H1 (cell line): Measurements from ENCODE around the gene ATXN7. TPM values are rescaled to one million over a fixed set of nuclear protein-coding genes. Genes with fewer than 3 reads are reported as not detected.

Experiments used
- CTCF ChIA-PET: fragments of 300-600 bp; sonication (Branson Sonifier 250); formaldehyde crosslinking; loops from one replicate; lab custom pipeline; 2021; ENCODE audit not compliant: partially characterized antibody; lab: Charles Lee
- POLR2A ChIA-PET: fragments of 300-600 bp; sonication (Branson Sonifier 250); formaldehyde crosslinking; loops from one replicate; lab custom pipeline; 2021; ENCODE audit warnings: inconsistent platforms; ENCODE audit not compliant: partially characterized antibody; lab: Charles Lee
- DNase-seq, 2 experiments: peaks; one replicate each; pipeline versions ENCODE4 v3.0.0 to v3.0.0-alpha.2; 2010 to 2022; ENCODE audit warnings: low spot score in 2 of 2, low read depth in 1 of 2, mixed read lengths in 1 of 2
- FAIRE-seq: peaks from 2 replicates; lab custom pipeline; 2011; peaks lifted over from hg19 to GRCh38; lab: Jason Lieb, UNC
- H2AFZ ChIP-seq: 2 replicates; pipeline ENCODE4 v1.8.1; 2012; ENCODE audit warnings: low read length, inconsistent platforms
- H2AK5ac ChIP-seq: 2 replicates; pipeline ENCODE4 v1.6.1; 2013; ENCODE audit warnings: low read depth, low read length
- H2BK120ac ChIP-seq: replicated peaks from 2 replicates; pipeline ENCODE3; 2013; ENCODE audit warnings: low read depth, low read length, inconsistent platforms
- H2BK12ac ChIP-seq: 2 replicates; pipeline ENCODE4 v1.6.1; 2013; ENCODE audit warnings: low read depth, low read length
- H2BK15ac ChIP-seq: 2 replicates; pipeline ENCODE4 v1.6.1; 2013; ENCODE audit warnings: low read length
- H2BK20ac ChIP-seq: 2 replicates; pipeline ENCODE4 v1.6.1; 2013; ENCODE audit warnings: low read length
- H2BK5ac ChIP-seq: 2 replicates; pipeline ENCODE4 v1.6.1; 2013; ENCODE audit warnings: low read depth, low read length
- H3K14ac ChIP-seq: 2 replicates; pipeline ENCODE4 v1.6.1; 2013; ENCODE audit warnings: inconsistent platforms; ENCODE audit not compliant: insufficient read length
- H3K18ac ChIP-seq: 2 replicates; pipeline ENCODE4 v1.6.1; 2013; ENCODE audit warnings: low read length; ENCODE audit errors: extremely low read depth
- H3K23ac ChIP-seq: 2 replicates; pipeline ENCODE4 v1.6.1; 2013; ENCODE audit warnings: inconsistent platforms; ENCODE audit not compliant: insufficient read length
- H3K23me2 ChIP-seq: 2 replicates; pipeline ENCODE4 v1.6.1; 2013; ENCODE audit warnings: low read depth, low read length
- H3K27ac ChIP-seq: 2 replicates; pipeline ENCODE4 v1.6.1; 2011; ENCODE audit warnings: low read depth, low read length, inconsistent platforms
- H3K27me3 ChIP-seq, 4 experiments: replicated peaks in 1 of 4; 1 replicate in 1 of 4; 2 replicates in 3 of 4; pipeline versions ENCODE4 v1.6.1 to v1.8.1; 2011 to 2013; ENCODE audit warnings: low read length in 3 of 4, mild to moderate bottlenecking in 3 of 4, inconsistent platforms in 2 of 4, mixed read lengths in 2 of 4, moderate library complexity in 1 of 4; ENCODE audit not compliant: control insufficient read depth in 3 of 4, insufficient read depth in 3 of 4; ENCODE audit errors: extremely low read depth in 1 of 4
- H3K36me3 ChIP-seq, 4 experiments: 2 replicates each; pipeline versions ENCODE4 v1.6.1 to v1.8.1; 2011 to 2013; ENCODE audit warnings: mild to moderate bottlenecking in 4 of 4, low read length in 3 of 4, moderate library complexity in 2 of 4, control low read depth in 1 of 4, inconsistent platforms in 1 of 4; ENCODE audit not compliant: insufficient read depth in 4 of 4, control insufficient read depth in 2 of 4
- H3K4ac ChIP-seq: replicated peaks from 2 replicates; pipeline ENCODE3; 2013; ENCODE audit warnings: low read length, low read depth, mixed read lengths, inconsistent platforms; ENCODE audit not compliant: insufficient read length
- H3K4me1 ChIP-seq, 4 experiments: replicated peaks in 1 of 4; 1 replicate in 1 of 4; 2 replicates in 3 of 4; pipeline versions ENCODE4 v1.6.1 to v1.8.1; 2011 to 2013; ENCODE audit warnings: low read length in 3 of 4, inconsistent platforms in 2 of 4, mixed read lengths in 1 of 4; ENCODE audit not compliant: insufficient read depth in 4 of 4, control insufficient read depth in 3 of 4
- H3K4me2 ChIP-seq, 2 experiments: 2 replicates each; pipeline versions ENCODE4 v1.6.1 to v1.8.1; 2011 to 2013; ENCODE audit warnings: low read depth in 2 of 2, low read length in 2 of 2, control low read depth in 1 of 2, inconsistent platforms in 1 of 2, mild to moderate bottlenecking in 1 of 2; ENCODE audit not compliant: insufficient read depth in 1 of 2
- H3K4me3 ChIP-seq, 4 experiments: fragments of 200-600, 300-600 bp in 1 of 4; sonication (generic), shearing (Covaris generic), sonication (Bioruptor Twin) in 1 of 4; 2 replicates each; pipeline versions ENCODE4 v1.5.1 to v1.8.1; 2011 to 2016; ENCODE audit warnings: low read length in 4 of 4, low read depth in 3 of 4, control low read depth in 2 of 4, inconsistent platforms in 2 of 4, mild to moderate bottlenecking in 2 of 4, mixed read lengths in 1 of 4, moderate library complexity in 1 of 4; ENCODE audit not compliant: insufficient read depth in 2 of 4; ENCODE audit errors: extremely low read depth in 1 of 4
- H3K56ac ChIP-seq: replicated peaks from 2 replicates; pipeline ENCODE3; 2013; ENCODE audit warnings: low read depth, mild to moderate bottlenecking, mixed read lengths, low read length, inconsistent platforms; ENCODE audit not compliant: insufficient read length
- H3K79me1 ChIP-seq: 2 replicates; pipeline ENCODE4 v1.6.1; 2013; ENCODE audit warnings: low read depth, low read length, control low read depth
- H3K79me2 ChIP-seq, 2 experiments: 2 replicates each; pipeline versions ENCODE4 v1.6.1 to v1.8.1; 2012 to 2013; ENCODE audit warnings: low read length in 2 of 2, mild to moderate bottlenecking in 2 of 2, inconsistent platforms in 1 of 2; ENCODE audit not compliant: insufficient read depth in 2 of 2, control insufficient read depth in 1 of 2
- H3K9ac ChIP-seq, 4 experiments: replicated peaks in 1 of 4; 1 replicate in 1 of 4; 2 replicates in 3 of 4; pipeline versions ENCODE4 v1.6.1 to v1.8.1; 2011 to 2013; ENCODE audit warnings: low read depth in 3 of 4, low read length in 3 of 4, control low read depth in 2 of 4, mild to moderate bottlenecking in 2 of 4, moderate library complexity in 2 of 4, inconsistent platforms in 1 of 4; ENCODE audit errors: extremely low read depth in 1 of 4
- H3K9me3 ChIP-seq, 2 experiments: 2 replicates each; pipeline versions ENCODE4 v1.6.1 to v1.8.1; 2012 to 2013; ENCODE audit warnings: mild to moderate bottlenecking in 2 of 2, moderate library complexity in 2 of 2, control low read depth in 1 of 2, inconsistent platforms in 1 of 2, low read depth in 1 of 2, low read length in 1 of 2, mixed read lengths in 1 of 2; ENCODE audit not compliant: insufficient read depth in 2 of 2
- H4K20me1 ChIP-seq, 2 experiments: replicated peaks in 1 of 2; 2 replicates each; pipeline versions ENCODE3 to v1.8.1; 2011 to 2013; ENCODE audit warnings: inconsistent platforms in 2 of 2, low read length in 2 of 2, mild to moderate bottlenecking in 1 of 2; ENCODE audit not compliant: insufficient read depth in 2 of 2, control insufficient read depth in 1 of 2
- H4K5ac ChIP-seq: 2 replicates; pipeline ENCODE4 v1.6.1; 2013; ENCODE audit warnings: low read length, low read depth, mixed read lengths, inconsistent platforms; ENCODE audit not compliant: insufficient read length
- H4K8ac ChIP-seq: 2 replicates; pipeline ENCODE4 v1.8.0; 2013; ENCODE audit warnings: mild to moderate bottlenecking, moderate library complexity, low read length, inconsistent platforms; ENCODE audit not compliant: insufficient read depth; ENCODE audit errors: extremely low read depth
- H4K91ac ChIP-seq: replicated peaks from 2 replicates; pipeline ENCODE3; 2013; ENCODE audit warnings: low read length, mixed read lengths, inconsistent platforms; ENCODE audit not compliant: insufficient read length
- BACH1 ChIP-seq: IDR thresholded peaks from 2 replicates; pipeline ENCODE4 v1.6.1; 2012; ENCODE audit warnings: low read length, improper control_type of control experiment
- CHD2 ChIP-seq: IDR thresholded peaks from 2 replicates; pipeline ENCODE4 v1.6.1; 2012; ENCODE audit warnings: low read length, improper control_type of control experiment
- GABPA ChIP-seq: IDR thresholded peaks from 2 replicates; pipeline ENCODE4 v1.6.1; 2011; ENCODE audit warnings: mild to moderate bottlenecking, low read length, moderate library complexity, borderline replicate concordance; ENCODE audit not compliant: insufficient read depth
- KDM4A ChIP-seq: IDR thresholded peaks from one replicate; pipeline ENCODE4 v1.7.1; 2012; ENCODE audit warnings: low read depth, mild to moderate bottlenecking, moderate library complexity, low read length, inconsistent platforms; ENCODE audit not compliant: severe bottlenecking
- KDM5A ChIP-seq: fragments of 200-600 bp; IDR thresholded peaks from 2 replicates; pipeline ENCODE4 v1.7.1; 2012; ENCODE audit warnings: mild to moderate bottlenecking, low read length, inconsistent platforms, mixed read lengths
- SIN3A ChIP-seq, 2 experiments: IDR thresholded peaks in 1 of 2; conservative IDR thresholded peaks in 1 of 2; 2 replicates each; pipeline ENCODE4 v1.6.1; 2011 to 2012; ENCODE audit warnings: low read length in 2 of 2, improper control_type of control experiment in 1 of 2, low read depth in 1 of 2, mild to moderate bottlenecking in 1 of 2
- SIRT6 ChIP-seq: IDR thresholded peaks from one replicate; pipeline ENCODE4 v1.7.1; 2012; ENCODE audit warnings: low read length, inconsistent platforms
- WGBS, 2 experiments: shearing (Covaris generic) in 1 of 2; methylation state at CpG; one replicate each; pipeline versions ENCODE4 v1.1.6 to v1.1.7; 2013 to 2015; ENCODE audit warnings: low lambda C conversion rate in 2 of 2, mixed read lengths in 2 of 2, inconsistent platforms in 1 of 2, low coverage in 1 of 2, missing lambda C conversion rate in 1 of 2; ENCODE audit not compliant: insufficient replicate concordance in 2 of 2, insufficient coverage in 1 of 2, insufficient read length in 1 of 2; ENCODE audit errors: extremely low coverage in 1 of 2, missing lambda C conversion rate in 1 of 2; 5-methylcytosine and 5-hydroxymethylcytosine counted together
- polyA plus RNA-seq, 7 experiments: library from polyadenylated mRNA; depleted of rRNA in 3 of 7; stranded (reverse) in 5 of 7; unstranded in 2 of 7; fragments of >200 nt in 5 of 7; fragments of 200-250 nt in 2 of 7; gene quantifications; 1 replicate in 5 of 7; 2 replicates in 1 of 7; 4 replicates in 1 of 7; pipeline versions ENCODE4 v1.2.1 to v1.2.3, GENCODE V29; 2011 to 2013; ENCODE audit warnings: missing spikeins in 2 of 7, mixed read lengths in 2 of 7
- total RNA-seq: library from RNA; stranded (reverse); fragmentation: NEBNext Ultra II Directional; extraction: Animal tissue kit (Norgen Biotek cat#: 25700); gene quantifications from 2 replicates; pipeline ENCODE4 v1.2.1, GENCODE V29; 2021
- TF ChIP-seq, protein P1 (sequence below): IDR thresholded peaks from 2 replicates; pipeline ENCODE4 v1.6.1; 2012; ENCODE audit warnings: low read length, inconsistent platforms
- TF ChIP-seq, protein P2 (sequence below): IDR thresholded peaks from 2 replicates; pipeline ENCODE4 v1.6.1; 2012; ENCODE audit warnings: inconsistent platforms

The ATXN7 gene
- total and polyA plus RNA-seq, 2 of the 8 experiments (the other 6 are each of a cell fraction or from before 2014, with no cell fraction given): 15.5 to 16.8 TPM

DNA sequence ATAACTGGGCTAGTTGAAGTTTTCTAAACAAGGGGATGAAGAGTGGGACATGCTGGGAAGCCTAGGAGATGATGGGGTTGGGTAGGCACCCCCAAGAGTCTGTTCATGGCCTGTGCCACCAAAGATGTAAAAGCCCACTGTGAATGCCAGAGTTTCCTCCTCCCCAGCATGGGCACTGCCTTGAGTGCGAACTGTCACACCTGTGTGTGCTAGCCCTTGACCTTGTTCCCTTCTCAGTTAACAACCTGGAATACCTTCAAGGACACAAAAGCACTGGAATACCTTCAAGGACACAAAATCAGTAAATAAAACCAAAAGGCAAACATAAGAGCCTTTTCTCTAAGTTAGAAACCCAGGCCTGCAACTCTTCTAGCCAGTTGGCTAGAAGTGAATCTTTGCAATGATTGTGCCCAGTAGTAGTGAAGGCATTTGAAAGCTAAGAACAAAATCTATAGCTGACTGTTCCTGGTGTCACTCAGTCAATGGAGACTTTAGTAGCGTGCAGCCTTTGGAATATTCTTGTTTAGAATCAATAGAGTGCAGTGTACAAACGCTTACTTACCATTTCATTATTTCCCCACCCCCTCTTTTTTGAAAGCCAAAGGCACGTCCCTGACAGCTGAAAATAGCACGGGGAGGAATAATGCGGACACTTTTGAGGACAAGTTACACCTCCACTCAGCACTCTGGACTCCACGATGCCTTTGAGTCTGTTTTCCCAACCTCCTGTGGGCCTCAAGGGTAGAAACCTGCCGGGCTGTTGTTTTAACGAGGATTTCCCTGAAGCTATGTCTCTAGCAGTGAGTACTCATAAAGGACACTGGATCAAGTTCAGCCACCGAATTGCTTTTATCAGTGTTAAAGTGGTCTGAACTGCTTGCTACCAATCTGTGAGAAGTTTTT is 135.4 kb downstream of the ATXN7 start:
- no peaks in the 10 kb centered on the region for H3K79me1 ChIP-seq
- CTCF ChIA-PET: interaction anchor here (0.9 to 1.5 kb wide), 2 partner anchors 8 to 24 kb away, joined by 3 to 4 read pairs; no protein-coding TSS in a partner anchor
- H3K23ac ChIP-seq: no peak overlapping the region
- DNase-seq: no peak
- H3K4ac ChIP-seq: no peak overlapping the region
- 89% methylated on average over 10 of the region's 10 CpGs; no CpG with 5 or more reads in 1 of the 2 experiments for WGBS, 2 experiments
- H2BK20ac ChIP-seq: no peak overlapping the region
- POLR2A ChIA-PET: no interaction called here
- no peaks in the 10 kb centered on the region for H3K27me3 ChIP-seq
- no peak overlapping the region for H4K5ac ChIP-seq
- no peak overlapping the region for H3K18ac ChIP-seq
- H3K4me2 ChIP-seq: no peak overlapping the region
- no peak overlapping the region for H3K27ac ChIP-seq
- peaks cover 3 to 6% (median 5%) of the 10 kb centered on the region in 4 experiments; a peak in 4 of 7 replicates for H3K4me1 ChIP-seq
- no peak overlapping the region for H2BK120ac ChIP-seq
- no peaks in the 10 kb centered on the region for H3K79me2 ChIP-seq
- H2AK5ac ChIP-seq: no peak overlapping the region
- no peak overlapping the region for H2BK15ac ChIP-seq
- H2AFZ ChIP-seq: no peak overlapping the region
- no peak overlapping the region for H3K14ac ChIP-seq
- H4K20me1 ChIP-seq: peaks cover 0 to 2% of the 10 kb centered on the region in 2 experiments
- H4K91ac ChIP-seq: no peak overlapping the region
- no peak overlapping the region for H2BK12ac ChIP-seq
- H2BK5ac ChIP-seq: no peak overlapping the region
- no peak for FAIRE-seq
- no peak overlapping the region for H3K56ac ChIP-seq
- no peak overlapping the region for H4K8ac ChIP-seq
- no peak overlapping the region for H3K9ac ChIP-seq
- H3K36me3 ChIP-seq: peaks cover 6 to 23% (median 17%) of the 10 kb centered on the region in 4 experiments; a peak in 7 of 8 replicates
- H3K23me2 ChIP-seq: no peaks in the 10 kb centered on the region
- H3K9me3 ChIP-seq: no peaks in the 10 kb centered on the region
- no peak overlapping the region for H3K4me3 ChIP-seq
- TF ChIP-seq CHD2: no peak
- TF ChIP-seq, protein P1, sequence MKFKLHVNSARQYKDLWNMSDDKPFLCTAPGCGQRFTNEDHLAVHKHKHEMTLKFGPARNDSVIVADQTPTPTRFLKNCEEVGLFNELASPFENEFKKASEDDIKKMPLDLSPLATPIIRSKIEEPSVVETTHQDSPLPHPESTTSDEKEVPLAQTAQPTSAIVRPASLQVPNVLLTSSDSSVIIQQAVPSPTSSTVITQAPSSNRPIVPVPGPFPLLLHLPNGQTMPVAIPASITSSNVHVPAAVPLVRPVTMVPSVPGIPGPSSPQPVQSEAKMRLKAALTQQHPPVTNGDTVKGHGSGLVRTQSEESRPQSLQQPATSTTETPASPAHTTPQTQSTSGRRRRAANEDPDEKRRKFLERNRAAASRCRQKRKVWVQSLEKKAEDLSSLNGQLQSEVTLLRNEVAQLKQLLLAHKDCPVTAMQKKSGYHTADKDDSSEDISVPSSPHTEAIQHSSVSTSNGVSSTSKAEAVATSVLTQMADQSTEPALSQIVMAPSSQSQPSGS: no peak
- no peak for TF ChIP-seq GABPA
- TF ChIP-seq, protein P2, sequence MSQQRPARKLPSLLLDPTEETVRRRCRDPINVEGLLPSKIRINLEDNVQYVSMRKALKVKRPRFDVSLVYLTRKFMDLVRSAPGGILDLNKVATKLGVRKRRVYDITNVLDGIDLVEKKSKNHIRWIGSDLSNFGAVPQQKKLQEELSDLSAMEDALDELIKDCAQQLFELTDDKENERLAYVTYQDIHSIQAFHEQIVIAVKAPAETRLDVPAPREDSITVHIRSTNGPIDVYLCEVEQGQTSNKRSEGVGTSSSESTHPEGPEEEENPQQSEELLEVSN: no peak
- no peak for TF ChIP-seq KDM4A
- no peak for TF ChIP-seq BACH1
- no peak for TF ChIP-seq KDM5A
- TF ChIP-seq SIRT6: no peak
- no peak for TF ChIP-seq SIN3A (conservative IDR thresholded peaks at IDR 0.05 in 1 of 2, IDR thresholded peaks at IDR 0.05 in 1 of 2; ENCODE audit: low read depth in 1 of 2, low read length in 2 of 2)
